Measurements from ENCODE around the gene POLR2J.
"Not testable (repeated sequence)": the region's sequence is repeated elsewhere in the genome, so short reads cannot be mapped to it uniquely, and the experiment has no call there.

DNA sequence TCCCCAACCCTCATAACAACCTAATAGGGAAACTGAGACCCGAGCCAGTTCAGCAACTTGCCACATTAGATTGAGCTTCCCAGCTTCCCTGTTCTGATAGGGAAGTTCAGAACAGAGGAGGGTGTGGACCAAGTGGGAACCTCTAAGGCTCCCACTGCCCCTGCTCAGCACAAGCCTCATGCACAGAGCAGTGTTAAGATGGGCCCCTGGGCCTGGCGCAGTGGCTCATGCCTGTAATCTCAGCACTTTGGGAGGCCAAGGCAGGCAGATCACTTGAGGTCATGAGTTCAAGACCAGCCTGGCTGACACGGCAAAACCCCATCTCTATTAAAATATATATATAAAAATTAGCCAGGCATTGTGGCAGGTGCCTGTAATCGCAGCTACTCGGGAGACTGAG lies 18.6 kb upstream of the POLR2J start:
- TF ChIP-seq, protein P1, sequence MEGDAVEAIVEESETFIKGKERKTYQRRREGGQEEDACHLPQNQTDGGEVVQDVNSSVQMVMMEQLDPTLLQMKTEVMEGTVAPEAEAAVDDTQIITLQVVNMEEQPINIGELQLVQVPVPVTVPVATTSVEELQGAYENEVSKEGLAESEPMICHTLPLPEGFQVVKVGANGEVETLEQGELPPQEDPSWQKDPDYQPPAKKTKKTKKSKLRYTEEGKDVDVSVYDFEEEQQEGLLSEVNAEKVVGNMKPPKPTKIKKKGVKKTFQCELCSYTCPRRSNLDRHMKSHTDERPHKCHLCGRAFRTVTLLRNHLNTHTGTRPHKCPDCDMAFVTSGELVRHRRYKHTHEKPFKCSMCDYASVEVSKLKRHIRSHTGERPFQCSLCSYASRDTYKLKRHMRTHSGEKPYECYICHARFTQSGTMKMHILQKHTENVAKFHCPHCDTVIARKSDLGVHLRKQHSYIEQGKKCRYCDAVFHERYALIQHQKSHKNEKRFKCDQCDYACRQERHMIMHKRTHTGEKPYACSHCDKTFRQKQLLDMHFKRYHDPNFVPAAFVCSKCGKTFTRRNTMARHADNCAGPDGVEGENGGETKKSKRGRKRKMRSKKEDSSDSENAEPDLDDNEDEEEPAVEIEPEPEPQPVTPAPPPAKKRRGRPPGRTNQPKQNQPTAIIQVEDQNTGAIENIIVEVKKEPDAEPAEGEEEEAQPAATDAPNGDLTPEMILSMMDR (IDR thresholded peaks at IDR 0.05): not testable (repeated sequence)
- not testable (repeated sequence) for TF ChIP-seq POLR2AphosphoS5 (IDR thresholded peaks at IDR 0.05)

All from prostate gland (tissue), 2 donors.